Aortic smooth muscle cell (primary cell): ENCODE measurements around the gene CEACAM6. TPM values are rescaled to one million over a fixed set of nuclear protein-coding genes. Genes with fewer than 3 reads are reported as not detected.

Experiments used
- total RNA-seq: library from RNA; depleted of rRNA; stranded (reverse); fragments of >200 nt; gene quantifications from 2 replicates; pipeline ENCODE4 v1.2.3, GENCODE V29; 2014

The CEACAM6 gene
- total RNA-seq: not detected in 2 replicates

DNA sequence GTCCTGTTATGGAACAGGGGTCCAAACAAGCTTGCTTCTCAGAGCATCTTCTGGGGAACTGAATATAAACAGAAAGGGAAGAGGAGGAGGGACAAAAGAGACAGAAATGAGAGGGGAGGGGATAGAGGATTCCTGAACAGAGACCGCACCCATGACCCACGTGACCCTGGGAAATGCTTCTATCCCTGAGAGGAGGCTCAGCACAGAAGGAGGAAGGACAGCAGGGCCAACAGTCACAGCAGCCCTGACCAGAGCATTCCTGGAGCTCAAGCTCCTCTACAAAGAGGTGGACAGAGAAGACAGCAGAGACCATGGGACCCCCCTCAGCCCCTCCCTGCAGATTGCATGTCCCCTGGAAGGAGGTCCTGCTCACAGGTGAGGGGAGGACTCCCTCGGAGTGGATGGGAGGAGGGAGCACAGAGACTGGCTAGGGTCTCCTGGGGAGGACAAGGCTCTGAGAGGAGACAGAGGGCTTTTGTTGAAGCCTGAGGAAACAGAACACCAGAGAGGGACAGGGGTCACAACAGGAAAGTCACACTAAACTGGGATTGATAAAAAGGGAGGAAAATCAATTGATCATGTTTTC lies at the start of gene CEACAM6:
TSS of gene CEACAM6 (plus strand) at position 203 of the 586 bp plus-strand sequence. CDS start at position 312, 109 bp downstream.

DNA sequence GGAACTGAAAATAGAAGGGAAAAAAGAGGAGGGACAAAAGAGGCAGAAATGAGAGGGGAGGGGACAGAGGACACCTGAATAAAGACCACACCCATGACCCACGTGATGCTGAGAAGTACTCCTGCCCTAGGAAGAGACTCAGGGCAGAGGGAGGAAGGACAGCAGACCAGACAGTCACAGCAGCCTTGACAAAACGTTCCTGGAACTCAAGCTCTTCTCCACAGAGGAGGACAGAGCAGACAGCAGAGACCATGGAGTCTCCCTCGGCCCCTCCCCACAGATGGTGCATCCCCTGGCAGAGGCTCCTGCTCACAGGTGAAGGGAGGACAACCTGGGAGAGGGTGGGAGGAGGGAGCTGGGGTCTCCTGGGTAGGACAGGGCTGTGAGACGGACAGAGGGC lies 46.8 kb upstream of the CEACAM6 start, which contains the start of gene CEACAM5:
TSS of gene CEACAM5 (plus strand) at position 146 of the 400 bp plus-strand sequence. CDS start at position 252, 106 bp downstream.

DNA sequence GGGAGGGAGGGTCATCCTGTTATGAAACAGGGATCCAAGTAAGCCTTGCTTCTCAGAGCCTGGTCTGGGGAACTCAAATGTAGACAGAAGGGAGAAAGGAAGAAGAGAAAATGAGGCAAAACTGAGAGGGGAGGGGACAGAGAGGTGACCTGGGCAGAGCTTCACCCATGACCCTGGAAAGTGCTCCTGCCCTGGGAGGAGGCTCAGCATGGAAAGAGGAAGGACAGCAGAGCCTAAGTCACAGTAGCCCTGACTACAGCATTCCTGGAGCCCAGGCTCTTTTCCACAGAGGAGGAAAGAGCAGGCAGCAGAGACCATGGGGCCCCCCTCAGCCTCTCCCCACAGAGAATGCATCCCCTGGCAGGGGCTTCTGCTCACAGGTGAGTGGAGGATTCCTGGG lies 41.0 kb downstream of the CEACAM6 start, which contains the start of gene CEACAM3:
TSS of gene CEACAM3 (plus strand) at position 226 of the 400 bp plus-strand sequence. CDS start at position 317, 91 bp downstream.

Other genes starting within 250 kb of the CEACAM6 start
- 0.06 TPM in 1 of 2 replicates, not detected in the other for gene CEACAM21, start 179.4 kb upstream of the CEACAM6 start, total RNA-seq
- gene CEACAM4, start 128.5 kb upstream of the CEACAM6 start, total RNA-seq: not detected in 2 replicates
- not detected in 2 replicates for gene CEACAM7, start 67.3 kb upstream of the CEACAM6 start, total RNA-seq
- gene CEACAM5, start 46.9 kb upstream of the CEACAM6 start, total RNA-seq: not detected in 2 replicates
- gene CEACAM3, start 41.1 kb downstream of the CEACAM6 start, total RNA-seq: not detected in 2 replicates
- gene LYPD4, start 89.2 kb downstream of the CEACAM6 start, total RNA-seq: not detected in 2 replicates
- gene DMRTC2, start 89.5 kb downstream of the CEACAM6 start, total RNA-seq: not detected in 2 replicates
- 1,192 and 1,270 TPM in 2 replicates for gene RPS19, start 104.7 kb downstream of the CEACAM6 start, total RNA-seq
- not detected in 2 replicates for gene CD79A, start 121.7 kb downstream of the CEACAM6 start, total RNA-seq
- 24.2 and 29.1 TPM in 2 replicates for gene ARHGEF1, start 127.7 kb downstream of the CEACAM6 start, total RNA-seq
- gene ERFL, start 172.9 kb downstream of the CEACAM6 start, total RNA-seq: 0.06 TPM in 1 of 2 replicates, not detected in the other
- gene RABAC1, start 203.8 kb downstream of the CEACAM6 start, total RNA-seq: 212 and 252 TPM in 2 replicates
- under 0.01 and 0.25 TPM in 2 replicates for gene ATP1A3, start 238.7 kb downstream of the CEACAM6 start, total RNA-seq